ENCODE results near the gene RAG1.

- TF ChIP-seq FOXA1 (IDR thresholded peaks at IDR 0.05) = no peak
- no peak for TF ChIP-seq BHLHE40 (IDR thresholded peaks at IDR 0.05; ENCODE audit: borderline replicate concordance)
- no peak for TF ChIP-seq NFRKB (IDR thresholded peaks at IDR 0.05)
- TF ChIP-seq TARDBP (IDR thresholded peaks at IDR 0.05) = no peak
- TF ChIP-seq ELF4 (IDR thresholded peaks at IDR 0.05) = no peak
- TF ChIP-seq FOXM1 (IDR thresholded peaks at IDR 0.05; ENCODE audit: borderline replicate concordance) = no peak
- no peak for TF ChIP-seq CTBP1 (IDR thresholded peaks at IDR 0.05; ENCODE audit: borderline replicate concordance)
- no peak for TF ChIP-seq ZNF384 (IDR thresholded peaks at IDR 0.05)
- no peak for TF ChIP-seq FOXK2 (IDR thresholded peaks at IDR 0.05)
Measured at GRCh38 chr11:36565031-36565610, 2.7 kb upstream of the RAG1 start.
